ENCODE data around the gene FSTL5.

- TF ChIP-seq POLR2A (IDR thresholded peaks at IDR 0.05; ENCODE audit: low read depth), result no peak
- TF ChIP-seq CTCF (IDR thresholded peaks at IDR 0.05), result no peak
- TF ChIP-seq EP300 (IDR thresholded peaks at IDR 0.05), result no peak
These were observed 280.6 kb downstream of the FSTL5 start for GRCh38 chr4:161883157-161883556.
